Suprapubic skin (tissue), 4 donors: Measurements from ENCODE around the gene RAVER2. TPM values are rescaled to one million over a fixed set of nuclear protein-coding genes. Genes with fewer than 3 reads are reported as not detected.
"Not testable (repeated sequence)": the region's sequence is repeated elsewhere in the genome, so short reads cannot be mapped to it uniquely, and the experiment has no call there.

Experiments
- DNase-seq, 2 donors: peaks; one replicate each; pipeline ENCODE4 v3.0.0-alpha.2; 2019; ENCODE audit warnings: low spot score in 2 of 2
- H3K27ac ChIP-seq: fragments of 200-600 bp; sonication (generic); one replicate; pipeline ENCODE4 v1.5.1; 2019
- H3K27me3 ChIP-seq: fragments of 200-600 bp; sonication (generic); one replicate; pipeline ENCODE4 v1.5.1; 2019
- H3K36me3 ChIP-seq: fragments of 200-600 bp; sonication (generic); one replicate; pipeline ENCODE4 v1.5.1; 2019
- H3K4me1 ChIP-seq: fragments of 200-600 bp; sonication (generic); one replicate; pipeline ENCODE4 v1.5.1; 2019
- H3K4me3 ChIP-seq: fragments of 200-600 bp; sonication (generic); one replicate; pipeline ENCODE4 v1.5.1; 2019; ENCODE audit warnings: mild to moderate bottlenecking
- H3K9me3 ChIP-seq: fragments of 200-600 bp; sonication (generic); one replicate; pipeline ENCODE4 v1.5.1; 2019
- CTCF ChIP-seq, 2 donors: fragments of 200-600 bp in 1 of 2; fragments of 450-650 bp in 1 of 2; sonication (generic) in 1 of 2; IDR thresholded peaks; one replicate each; pipeline ENCODE4 v1.5.1; 2016 to 2019; ENCODE audit warnings: antibody characterized with exemption in 2 of 2, mild to moderate bottlenecking in 1 of 2, moderate library complexity in 1 of 2
- EP300 ChIP-seq: sonication (generic); formaldehyde crosslinking; IDR thresholded peaks from one replicate; pipeline ENCODE4 v1.6.1; 2017; ENCODE audit warnings: antibody characterized with exemption
- POLR2A ChIP-seq, 2 donors: fragments of 450-650 bp; IDR thresholded peaks; one replicate each; pipeline ENCODE4 v1.6.1; 2017; ENCODE audit warnings: antibody characterized with exemption in 2 of 2, mild to moderate bottlenecking in 2 of 2, moderate library complexity in 2 of 2
- POLR2AphosphoS5 ChIP-seq, 3 donors: sonication (generic); formaldehyde crosslinking; IDR thresholded peaks; one replicate each; pipeline ENCODE4 v1.6.1; 2017; ENCODE audit warnings: antibody characterized with exemption in 3 of 3
- whole genome bisulfite sequencing: methylation state at CpG from one replicate; pipeline ENCODE4 v1.1.5; 2018; 5-methylcytosine and 5-hydroxymethylcytosine counted together
- total RNA-seq, 4 donors: library from RNA; depleted of rRNA; stranded (reverse); fragments of >200 nt; gene quantifications; one replicate each; pipeline ENCODE4 v1.1.0, GENCODE V29; 2016

RAVER2 gene
- total RNA-seq, 4 donors from 2014 or later: 7.9 to 15.7 (median 13.6) TPM

- Histone ChIP-seq H3K9me3 (peaks cover 5% of the 10 kb centered on the region), H3K36me3 (no peaks in the 10 kb centered on the region)
- WGBS: 59% methylated on average over 2 of the region's 2 CpGs
Measured at GRCh38 chr1:64721135-64721534, 23.7 kb upstream of the RAVER2 start.

GRCh38 chr1:64721576-64722145, 23.2 kb upstream of the RAVER2 start:
- H3K4me3 ChIP-seq: no peak overlapping the region
- no peak for TF ChIP-seq POLR2A (IDR thresholded peaks at IDR 0.05)
- no peak for TF ChIP-seq EP300
- TF ChIP-seq POLR2AphosphoS5 (IDR thresholded peaks at IDR 0.05): no peak
- no peak for TF ChIP-seq CTCF (IDR thresholded peaks at IDR 0.05)
- 85% methylated on average over 2 of the region's 2 CpGs for WGBS

More at GRCh38 chr1:64721135-64721534, 23.7 kb upstream of the RAVER2 start:
- H3K4me3 ChIP-seq: no peak overlapping the region
- TF ChIP-seq EP300 (no peak), POLR2AphosphoS5 (IDR thresholded peaks at IDR 0.05) (no peak), CTCF (IDR thresholded peaks at IDR 0.05) (no peak), POLR2A (IDR thresholded peaks at IDR 0.05) (no peak)
- no peaks in the 10 kb centered on the region for H3K4me1 ChIP-seq
- no peaks in the 10 kb centered on the region for H3K27me3 ChIP-seq
- H3K27ac ChIP-seq: no peak overlapping the region
- DNase-seq: no peak

GRCh38 chr1:64727861-64728260, 17.0 kb upstream of the RAVER2 start:
- no peak overlapping the region for H3K27ac ChIP-seq
- DNase-seq: no peak

More at GRCh38 chr1:64721576-64722145, 23.2 kb upstream of the RAVER2 start:
- no peaks in the 10 kb centered on the region for H3K4me1 ChIP-seq
- H3K36me3 ChIP-seq: no peaks in the 10 kb centered on the region
- H3K27ac ChIP-seq: no peak overlapping the region
- no peak for DNase-seq
- no peaks in the 10 kb centered on the region for H3K27me3 ChIP-seq
- H3K9me3 ChIP-seq: peaks cover 5% of the 10 kb centered on the region

GRCh38 chr1:64733581-64734286, 11.1 kb upstream of the RAVER2 start:
- Histone ChIP-seq H3K27me3 (no peaks in the 10 kb centered on the region), H3K36me3 (no peaks in the 10 kb centered on the region), H3K27ac (no peak overlapping the region), H3K4me3 (no peak overlapping the region), H3K9me3 (no peaks in the 10 kb centered on the region), H3K4me1 (no peaks in the 10 kb centered on the region)
- no peak for DNase-seq
- WGBS: 95% methylated on average over 3 of the region's 3 CpGs
- TF ChIP-seq POLR2AphosphoS5 (IDR thresholded peaks at IDR 0.05) (no peak), POLR2A (IDR thresholded peaks at IDR 0.05) (no peak), CTCF (IDR thresholded peaks at IDR 0.05) (no peak), EP300 (no peak)

More at GRCh38 chr1:64727861-64728260, 17.0 kb upstream of the RAVER2 start:
- TF ChIP-seq POLR2AphosphoS5 (IDR thresholded peaks at IDR 0.05) (no peak), CTCF (IDR thresholded peaks at IDR 0.05) (no peak), POLR2A (IDR thresholded peaks at IDR 0.05) (no peak), EP300 (no peak)
- Histone ChIP-seq H3K4me1 (no peaks in the 10 kb centered on the region), H3K36me3 (no peaks in the 10 kb centered on the region), H3K4me3 (no peak overlapping the region), H3K27me3 (no peaks in the 10 kb centered on the region), H3K9me3 (no peaks in the 10 kb centered on the region)
- 95% methylated on average over 1 of the region's 1 CpG for WGBS

GRCh38 chr1:64734287-64734652, 10.6 kb upstream of the RAVER2 start:
- TF ChIP-seq CTCF (IDR thresholded peaks at IDR 0.05): no peak
- no peak for TF ChIP-seq POLR2A (IDR thresholded peaks at IDR 0.05)
- no peak for TF ChIP-seq EP300
- no peak for TF ChIP-seq POLR2AphosphoS5 (IDR thresholded peaks at IDR 0.05)
- no peak for DNase-seq
- 76% methylated on average over 3 of the region's 3 CpGs for WGBS
- H3K4me3 ChIP-seq: no peak overlapping the region
- no peaks in the 10 kb centered on the region for H3K4me1 ChIP-seq
- H3K36me3 ChIP-seq: no peaks in the 10 kb centered on the region
- H3K27ac ChIP-seq: no peak overlapping the region
- H3K27me3 ChIP-seq: no peaks in the 10 kb centered on the region
- H3K9me3 ChIP-seq: no peaks in the 10 kb centered on the region

GRCh38 chr1:64740687-64741086, 4.2 kb upstream of the RAVER2 start:
- not testable (repeated sequence) for H3K27me3 ChIP-seq, DNase-seq, H3K27ac ChIP-seq, H3K9me3 ChIP-seq, H3K36me3 ChIP-seq, H3K4me1 ChIP-seq, H3K4me3 ChIP-seq
- WGBS: 97% methylated on average over 1 of the region's 1 CpG
